Spleen (tissue), 7 donors: Measurements from ENCODE around the gene CACNA1C.

Source experiments
- POLR2A ChIP-seq, 3 donors: fragments of 450-650 bp; IDR thresholded peaks; one replicate each; pipeline ENCODE4 v1.5.1; 2017; ENCODE audit warnings: antibody characterized with exemption in 3 of 3, mild to moderate bottlenecking in 1 of 3
- POLR2AphosphoS5 ChIP-seq, 3 donors: sonication (generic); formaldehyde crosslinking; IDR thresholded peaks; one replicate each; pipeline ENCODE4 v1.5.1; 2017; ENCODE audit warnings: antibody characterized with exemption in 3 of 3
- TF ChIP-seq, protein P1 (sequence below), 11 experiments: fragments of 200-600 bp in 7 of 11; fragments of 450-650 bp in 4 of 11; sonication (generic) in 4 of 11; IDR thresholded peaks in 8 of 11; conservative IDR thresholded peaks in 3 of 11; 1 replicate in 7 of 11; 2 replicates in 4 of 11; pipeline versions ENCODE4 v1.4.0 to v1.8.0; 2016 to 2021; ENCODE audit warnings: antibody characterized with exemption in 11 of 11, inconsistent platforms in 4 of 11, mild to moderate bottlenecking in 1 of 11
- donor health status: DM: no; HTN: no; CAD: no; lungs with moderate emphysema.
- donor health status: DM: no; HTN: no; CAD: no.
- donor health status: DM: no; HTN: no; CAD: no.

DNA sequence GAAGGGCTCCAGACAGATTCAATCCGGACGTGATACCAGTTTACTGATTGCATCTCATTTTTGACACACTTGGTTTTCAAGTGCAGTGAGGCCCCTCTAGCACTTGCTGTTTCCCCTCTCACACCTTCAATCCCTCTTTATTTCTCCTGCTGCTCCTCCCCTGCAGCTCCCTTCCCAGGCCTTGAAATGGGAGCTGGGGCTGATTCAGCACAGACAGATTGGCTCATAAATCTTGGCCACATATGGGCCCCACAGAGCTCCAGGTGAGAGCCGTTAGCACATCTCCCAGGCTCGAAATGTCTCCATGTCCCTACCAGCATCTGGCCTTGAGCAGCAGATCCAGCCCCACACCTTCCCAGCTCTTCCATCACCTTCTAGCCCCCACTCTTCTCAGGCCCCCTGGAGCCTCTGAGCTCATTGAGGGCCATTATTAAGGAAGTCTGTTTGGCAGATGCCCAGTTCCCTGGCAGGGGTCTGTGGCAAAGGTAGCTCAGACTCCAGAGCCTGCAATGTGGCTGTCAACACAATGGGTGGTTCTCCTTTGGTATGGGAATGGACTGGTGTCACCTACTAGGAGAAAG, 521.7 kb downstream of the CACNA1C start:
- TF ChIP-seq POLR2A (IDR thresholded peaks at IDR 0.05) (no peak), POLR2AphosphoS5 (IDR thresholded peaks at IDR 0.05) (no peak)
- TF ChIP-seq, protein P1, sequence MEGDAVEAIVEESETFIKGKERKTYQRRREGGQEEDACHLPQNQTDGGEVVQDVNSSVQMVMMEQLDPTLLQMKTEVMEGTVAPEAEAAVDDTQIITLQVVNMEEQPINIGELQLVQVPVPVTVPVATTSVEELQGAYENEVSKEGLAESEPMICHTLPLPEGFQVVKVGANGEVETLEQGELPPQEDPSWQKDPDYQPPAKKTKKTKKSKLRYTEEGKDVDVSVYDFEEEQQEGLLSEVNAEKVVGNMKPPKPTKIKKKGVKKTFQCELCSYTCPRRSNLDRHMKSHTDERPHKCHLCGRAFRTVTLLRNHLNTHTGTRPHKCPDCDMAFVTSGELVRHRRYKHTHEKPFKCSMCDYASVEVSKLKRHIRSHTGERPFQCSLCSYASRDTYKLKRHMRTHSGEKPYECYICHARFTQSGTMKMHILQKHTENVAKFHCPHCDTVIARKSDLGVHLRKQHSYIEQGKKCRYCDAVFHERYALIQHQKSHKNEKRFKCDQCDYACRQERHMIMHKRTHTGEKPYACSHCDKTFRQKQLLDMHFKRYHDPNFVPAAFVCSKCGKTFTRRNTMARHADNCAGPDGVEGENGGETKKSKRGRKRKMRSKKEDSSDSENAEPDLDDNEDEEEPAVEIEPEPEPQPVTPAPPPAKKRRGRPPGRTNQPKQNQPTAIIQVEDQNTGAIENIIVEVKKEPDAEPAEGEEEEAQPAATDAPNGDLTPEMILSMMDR (IDR thresholded peaks at IDR 0.05 in 8 of 11, conservative IDR thresholded peaks at IDR 0.05 in 3 of 11) = no peak
